Endothelial cell (in vitro differentiated cells): ENCODE measurements around the gene ADIPOQ. TPM values are rescaled to one million over a fixed set of nuclear protein-coding genes. Genes with fewer than 3 reads are reported as not detected.

ENCODE experiments used
- DNase-seq: peaks from one replicate; pipeline ENCODE4 v3.0.0; 2021; ENCODE audit warnings: low spot score
- H3K27ac Mint-ChIP-seq: one replicate; pipeline ENCODE4 v1.8.0; 2021; ENCODE audit warnings: mixed read lengths, inconsistent platforms; ENCODE audit not compliant: unreplicated experiment
- H3K27me3 Mint-ChIP-seq: one replicate; pipeline ENCODE4 v1.8.0; 2021; ENCODE audit warnings: mild to moderate bottlenecking, moderate library complexity, mixed read lengths, inconsistent platforms; ENCODE audit not compliant: unreplicated experiment
- H3K36me3 Mint-ChIP-seq: one replicate; pipeline ENCODE4 v1.8.0; 2021; ENCODE audit warnings: mild to moderate bottlenecking, low read depth, mixed read lengths, inconsistent platforms; ENCODE audit not compliant: unreplicated experiment
- H3K4me1 Mint-ChIP-seq: one replicate; pipeline ENCODE4 v1.8.0; 2021; ENCODE audit warnings: mild to moderate bottlenecking, mixed read lengths, inconsistent platforms; ENCODE audit not compliant: unreplicated experiment
- H3K4me3 Mint-ChIP-seq: one replicate; pipeline ENCODE4 v1.8.0; 2021; ENCODE audit warnings: mild to moderate bottlenecking, mixed read lengths, inconsistent platforms; ENCODE audit not compliant: unreplicated experiment
- H3K9me3 Mint-ChIP-seq: one replicate; pipeline ENCODE4 v1.8.0; 2021; ENCODE audit warnings: mixed read lengths, inconsistent platforms; ENCODE audit not compliant: unreplicated experiment
- CTCF ChIP-seq: fragments of 200-600 bp; sonication (generic); IDR thresholded peaks from one replicate; pipeline ENCODE4 v1.5.0; 2021; ENCODE audit warnings: antibody characterized with exemption; ENCODE audit not compliant: unreplicated experiment
- total RNA-seq: library from RNA; stranded (reverse); fragmentation: NEBNext Ultra II Directional; extraction: Animal tissue kit (Norgen Biotek cat#: 25700); gene quantifications from one replicate; pipeline ENCODE4 v1.2.1, GENCODE V29; 2021; ENCODE audit not compliant: unreplicated experiment

Gene ADIPOQ
- total RNA-seq, 1 donor from 2014 or later, result not detected

- Mint-ChIP-seq H3K4me3 (no peak overlapping the region), H3K27me3 (no peaks in the 10 kb centered on the region), H3K36me3 (peaks cover 3% of the 10 kb centered on the region), H3K4me1 (no peaks in the 10 kb centered on the region), H3K9me3 (no peaks in the 10 kb centered on the region), H3K27ac (no peak overlapping the region)
- DNase-seq, result no peak
- TF ChIP-seq CTCF, result no peak
These were observed 52.9 kb downstream of the ADIPOQ start for GRCh38 chr3:186895406-186895805.

- Mint-ChIP-seq H3K27ac (no peak overlapping the region), H3K4me1 (no peaks in the 10 kb centered on the region), H3K36me3 (peaks cover 3% of the 10 kb centered on the region), H3K27me3 (no peaks in the 10 kb centered on the region), H3K4me3 (no peak overlapping the region), H3K9me3 (no peaks in the 10 kb centered on the region)
- DNase-seq, result no peak
- TF ChIP-seq CTCF, result no peak
These were observed 53.5 kb downstream of the ADIPOQ start for GRCh38 chr3:186896006-186896405.

GRCh38 chr3:186896875-186897274 is 54.4 kb downstream of the ADIPOQ start:
- H3K27me3 Mint-ChIP-seq, result no peaks in the 10 kb centered on the region
- no peak overlapping the region for H3K4me3 Mint-ChIP-seq
- H3K27ac Mint-ChIP-seq, result no peak overlapping the region
- TF ChIP-seq CTCF, result no peak
- H3K4me1 Mint-ChIP-seq, result no peaks in the 10 kb centered on the region
- no peak for DNase-seq
- H3K36me3 Mint-ChIP-seq, result peaks cover 3% of the 10 kb centered on the region
- H3K9me3 Mint-ChIP-seq, result no peaks in the 10 kb centered on the region

DNA sequence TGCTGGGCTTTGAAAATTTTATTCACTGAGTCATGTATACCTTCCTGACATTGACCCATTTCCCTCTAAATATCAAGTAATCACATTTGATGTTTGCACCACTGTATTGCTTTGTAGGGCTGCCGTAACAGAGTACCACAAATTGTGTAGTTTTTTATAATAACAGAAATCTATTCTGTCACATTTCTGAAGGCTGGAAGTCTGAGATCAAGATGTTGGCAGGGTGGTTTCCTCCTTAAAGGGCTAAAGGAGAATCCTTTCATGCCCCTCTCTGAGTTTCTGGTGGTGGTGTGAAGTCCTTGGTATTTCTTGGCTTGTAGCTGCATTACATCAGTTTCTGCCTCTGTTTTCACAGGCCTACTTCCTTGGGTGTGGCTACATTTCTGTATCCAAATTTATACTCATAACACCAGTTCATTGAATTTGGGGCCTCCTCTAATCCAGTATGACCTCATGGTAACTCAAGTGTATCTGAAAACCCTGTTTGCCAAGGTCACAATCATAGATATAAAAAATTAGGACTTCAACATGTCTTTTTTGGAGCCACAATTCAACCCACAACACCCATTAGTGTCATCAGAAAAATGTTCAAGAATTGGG is 58.7 kb downstream of the ADIPOQ start:
- H3K27me3 Mint-ChIP-seq, result peaks cover 1% of the 10 kb centered on the region
- H3K36me3 Mint-ChIP-seq, result peaks cover 2% of the 10 kb centered on the region
- DNase-seq, result no peak
- no peaks in the 10 kb centered on the region for H3K4me1 Mint-ChIP-seq
- TF ChIP-seq CTCF, result no peak
- H3K4me3 Mint-ChIP-seq, result no peak overlapping the region
- H3K9me3 Mint-ChIP-seq, result peaks cover 3% of the 10 kb centered on the region
- no peak overlapping the region for H3K27ac Mint-ChIP-seq

DNA sequence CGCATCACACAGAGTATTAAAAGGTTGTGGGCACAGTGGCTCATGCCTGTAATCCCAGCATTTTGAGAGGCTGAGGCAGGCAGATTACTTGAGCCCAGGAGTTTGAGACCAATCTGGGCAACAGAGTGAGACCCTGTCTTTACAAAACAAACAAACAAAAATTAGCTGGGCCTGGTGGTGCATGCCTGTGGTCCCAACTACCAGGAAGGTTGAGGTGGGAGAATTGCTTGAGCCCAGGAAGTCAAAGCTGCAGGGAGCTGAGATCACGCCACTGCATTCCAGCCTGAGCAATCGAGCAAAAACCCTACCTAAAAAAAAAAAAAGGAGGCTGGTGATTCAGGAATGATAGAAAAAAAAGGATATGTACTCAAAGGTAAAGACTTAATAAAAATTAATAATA is 59.6 kb downstream of the ADIPOQ start:
- peaks cover 3% of the 10 kb centered on the region for H3K9me3 Mint-ChIP-seq
- H3K4me3 Mint-ChIP-seq, result no peak overlapping the region
- TF ChIP-seq CTCF, result no peak
- H3K27ac Mint-ChIP-seq, result no peak overlapping the region
- H3K36me3 Mint-ChIP-seq, result no peaks in the 10 kb centered on the region
- peaks cover 1% of the 10 kb centered on the region for H3K27me3 Mint-ChIP-seq
- DNase-seq, result no peak
- H3K4me1 Mint-ChIP-seq, result no peaks in the 10 kb centered on the region
